NCI-H2171 (cell line): ENCODE measurements around the gene BICRA.
A peak's percentile ranks its signal among the peaks of the same experiment; 100 is the strongest.
"Not testable (repeated sequence)": the region's sequence is repeated elsewhere in the genome, so short reads cannot be mapped to it uniquely, and the experiment has no call there.

Experiments used
- DNase-seq: peaks from one replicate; lab custom pipeline; 2025; lab: John Stamatoyannopoulos, UW

BICRA gene

DNA sequence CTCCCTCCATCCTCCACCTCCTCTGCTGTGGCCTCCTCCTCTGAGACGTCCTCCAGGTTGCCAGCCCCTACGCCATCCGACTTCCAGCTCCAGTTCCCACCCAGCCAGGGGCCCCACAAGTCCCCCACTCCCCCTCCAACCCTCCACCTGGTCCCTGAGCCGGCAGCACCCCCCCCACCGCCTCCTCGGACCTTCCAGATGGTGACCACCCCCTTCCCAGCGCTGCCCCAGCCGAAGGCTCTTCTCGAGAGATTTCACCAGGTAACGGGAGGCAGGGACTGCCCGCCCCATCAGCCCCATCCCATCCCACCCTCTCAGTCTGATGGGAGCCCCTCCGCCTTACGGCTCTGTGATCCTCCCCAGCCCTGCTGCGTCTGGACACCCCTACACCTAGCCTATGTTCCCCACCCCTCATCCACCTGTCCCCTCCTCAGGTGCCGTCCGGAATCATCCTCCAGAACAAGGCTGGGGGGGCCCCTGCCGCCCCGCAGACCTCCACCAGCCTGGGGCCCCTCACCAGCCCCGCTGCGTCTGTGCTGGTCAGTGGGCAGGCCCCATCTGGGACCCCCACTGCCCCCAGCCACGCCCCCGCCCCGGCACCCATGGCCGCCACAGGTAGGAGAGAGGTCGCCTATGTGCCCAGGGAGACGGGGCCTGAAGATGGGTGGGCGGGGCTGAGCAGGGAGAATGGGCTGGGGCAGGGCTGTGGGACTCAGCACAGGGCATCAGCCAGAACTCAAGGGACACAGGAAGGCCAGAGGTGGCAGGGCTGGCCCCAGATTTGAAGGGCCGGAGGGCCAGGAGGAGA lies 85.7 kb downstream of the BICRA start:
- no peak for DNase-seq

DNA sequence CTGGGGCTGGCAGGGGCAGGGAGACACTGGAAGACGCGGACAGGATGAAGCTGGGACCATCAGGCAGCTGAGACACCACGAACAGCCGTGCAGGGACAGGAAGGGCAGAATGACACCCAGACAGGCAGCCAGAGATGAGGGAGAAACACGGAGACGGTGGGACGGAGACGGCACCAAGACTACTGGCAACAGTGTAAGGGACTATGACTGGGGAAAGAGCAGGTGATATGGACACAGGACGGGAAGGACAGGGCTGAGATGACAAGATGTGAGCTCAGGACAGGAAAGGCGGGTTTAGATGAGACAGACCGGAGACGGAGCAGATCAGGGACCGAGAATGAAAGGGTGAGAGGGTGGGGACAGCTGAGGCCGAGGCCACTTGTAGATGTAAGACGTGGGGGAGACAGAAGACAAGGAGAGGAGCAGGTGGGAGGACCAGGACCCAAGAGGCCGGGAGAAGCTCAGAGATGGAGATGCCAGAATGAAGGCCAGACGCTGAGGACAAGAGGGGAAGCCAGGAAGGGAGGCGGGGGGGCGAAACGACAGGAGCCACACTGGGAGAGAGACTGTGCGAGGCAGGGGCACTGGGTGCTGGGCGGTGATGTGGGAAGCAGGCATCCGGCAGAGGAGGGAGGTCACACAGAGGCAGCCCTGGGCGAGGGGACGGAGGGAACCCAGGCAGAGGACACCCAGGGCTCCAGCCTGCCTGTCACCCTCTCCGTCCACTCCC lies 86.8 kb downstream of the BICRA start:
- DNase-seq = no peak

DNA sequence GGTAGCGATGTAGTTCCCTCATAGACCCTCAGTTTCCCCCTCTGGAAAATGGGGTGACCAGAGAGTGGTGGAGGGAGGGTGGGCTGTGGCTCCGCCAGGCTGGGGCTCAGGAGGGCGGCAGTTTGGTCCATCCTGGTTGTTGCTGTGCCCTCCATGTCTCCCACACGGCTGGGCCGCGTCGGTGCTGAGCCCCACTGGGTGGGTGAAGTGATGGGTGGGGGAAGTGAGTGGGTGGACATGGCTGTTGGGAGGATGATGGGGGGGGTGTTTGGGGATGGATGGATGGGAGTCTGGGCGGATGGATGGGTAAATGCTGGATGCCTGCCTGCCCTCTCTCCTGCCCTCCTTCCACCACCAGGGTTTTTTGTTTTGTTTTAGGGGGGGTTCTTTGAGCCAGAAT lies 87.7 kb downstream of the BICRA start:
- DNase-seq = no peak

DNA sequence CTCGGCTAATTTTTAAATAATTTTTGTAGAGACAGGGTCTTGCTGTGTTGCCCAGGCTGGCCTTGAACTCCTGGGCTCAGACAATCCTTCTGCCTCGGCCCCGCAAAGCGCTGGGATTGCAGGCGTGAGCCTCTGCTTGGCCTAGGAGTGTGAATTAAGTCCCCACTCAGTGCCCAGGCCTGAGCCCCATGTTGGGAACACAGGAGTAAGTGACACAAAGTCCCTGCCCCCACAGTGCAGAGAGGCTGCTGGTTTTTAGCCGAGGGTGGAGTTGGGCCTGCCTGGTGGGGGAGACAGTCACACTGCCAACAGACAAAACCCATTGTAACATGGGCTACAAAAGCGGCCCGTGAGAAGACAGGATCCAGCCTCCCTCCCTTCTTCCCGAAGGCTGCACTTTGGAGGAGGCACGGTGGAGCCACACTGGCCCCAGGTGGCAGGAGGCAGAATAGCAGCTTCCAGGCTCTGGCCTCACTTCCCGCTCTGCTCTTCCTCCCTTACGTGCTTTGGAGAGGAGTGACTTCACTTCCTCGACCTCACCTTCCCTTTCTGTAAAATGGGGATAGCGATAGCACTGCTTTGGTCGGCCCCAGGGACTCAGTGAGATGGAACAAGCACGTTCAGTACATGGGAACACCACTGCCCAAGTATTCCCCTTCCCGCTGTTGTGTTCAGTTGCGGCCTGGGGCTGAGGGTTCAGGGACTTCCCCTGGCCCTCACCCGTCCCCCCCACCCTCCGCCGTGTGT lies 89.1 kb downstream of the BICRA start:
- peak; percentile 68 for DNase-seq

DNA sequence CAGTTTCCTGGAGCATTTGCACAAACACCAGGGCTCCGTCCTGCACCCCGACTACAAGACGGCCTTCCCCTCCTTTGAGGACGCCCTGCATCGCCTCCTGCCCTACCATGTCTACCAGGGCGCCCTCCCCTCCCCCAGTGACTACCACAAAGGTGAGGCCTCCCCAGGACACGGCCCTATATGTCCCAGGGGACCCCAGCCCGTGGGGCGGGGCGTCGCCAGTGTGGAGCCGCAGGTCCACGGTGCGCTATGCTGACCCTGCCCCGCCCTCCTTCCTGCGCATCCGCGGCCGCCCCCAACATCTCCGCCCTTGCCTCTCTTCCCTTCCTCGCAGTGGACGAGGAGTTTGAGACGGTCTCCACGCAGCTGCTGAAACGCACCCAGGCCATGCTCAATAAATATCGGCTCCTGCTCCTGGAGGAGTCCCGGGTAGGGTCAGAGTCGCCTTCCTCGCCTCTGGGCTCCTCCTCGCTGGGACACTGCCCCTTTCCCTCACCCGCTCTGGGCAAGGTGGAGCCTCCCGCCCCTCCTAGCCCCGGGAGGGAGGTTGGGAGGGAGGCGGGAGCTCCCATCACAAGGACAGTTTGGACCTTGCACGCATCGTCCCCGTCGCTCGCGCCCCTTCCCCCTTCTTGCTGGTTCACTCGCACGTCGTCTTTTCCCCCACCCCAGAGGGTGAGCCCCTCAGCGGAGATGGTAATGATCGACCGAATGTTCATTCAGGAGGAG lies 89.9 kb downstream of the BICRA start:
- no peak for DNase-seq

DNA sequence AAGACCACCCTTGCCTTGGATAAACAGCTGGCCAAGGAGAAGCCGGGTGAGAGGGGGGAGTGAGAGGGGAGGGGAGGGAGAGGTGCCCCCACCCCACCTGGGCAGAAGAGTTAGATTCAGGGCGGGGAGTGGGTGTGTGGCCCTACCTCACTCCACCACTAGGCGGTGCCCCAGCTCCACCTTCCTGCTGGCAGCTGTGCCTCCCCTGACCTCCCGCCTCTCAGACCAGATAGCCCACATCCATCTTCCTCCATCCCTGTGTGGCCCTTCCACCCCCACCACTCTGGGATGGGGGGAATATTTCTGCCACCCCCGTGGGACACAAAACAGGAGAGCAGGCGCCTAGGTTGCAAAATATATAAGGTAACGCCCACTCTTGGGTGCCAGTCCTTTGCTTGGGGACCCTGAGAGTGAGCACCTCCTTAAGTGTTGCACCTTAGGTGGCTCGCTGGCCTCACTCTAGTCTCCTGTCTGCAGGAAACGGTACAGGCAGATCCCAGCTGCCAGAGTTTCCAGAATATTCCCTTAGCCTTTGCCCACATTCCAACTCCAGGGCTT lies 90.5 kb downstream of the BICRA start:
- no peak for DNase-seq

DNA sequence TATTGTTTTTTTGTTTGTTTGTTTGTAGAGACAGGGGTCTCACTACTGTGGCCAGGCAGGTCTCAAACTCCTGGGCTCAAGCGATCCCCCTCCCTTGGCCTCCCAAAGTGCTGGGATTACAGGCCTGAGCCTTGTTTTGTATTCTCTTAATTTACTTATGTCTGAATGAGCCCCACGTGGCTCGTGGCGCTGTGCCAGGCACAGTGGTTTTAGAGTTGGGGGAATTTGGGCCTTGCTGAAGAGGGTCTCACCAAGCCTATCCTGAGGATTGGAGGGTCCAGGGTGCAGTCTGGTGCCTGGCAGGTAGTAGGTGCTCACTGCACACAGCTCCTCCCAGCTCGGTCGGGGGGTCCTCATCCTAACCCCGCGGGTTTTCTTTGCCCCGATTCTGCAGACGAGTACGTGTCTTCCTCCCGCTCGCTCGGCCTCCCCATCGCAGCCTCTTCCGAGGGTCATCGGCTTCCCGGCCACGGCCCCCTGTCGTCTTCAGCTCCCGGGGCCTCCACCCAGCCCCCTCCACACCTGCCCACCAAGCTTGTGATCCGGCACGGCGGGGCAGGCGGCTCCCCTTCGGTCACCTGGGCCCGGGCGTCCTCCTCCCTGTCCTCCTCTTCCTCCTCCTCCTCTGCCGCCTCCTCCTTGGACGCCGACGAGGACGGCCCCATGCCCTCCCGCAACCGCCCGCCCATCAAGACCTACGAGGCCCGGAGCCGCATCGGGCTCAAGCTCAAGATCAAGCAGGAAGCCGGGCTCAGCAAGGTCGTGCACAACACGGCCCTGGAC lies 92.2 kb downstream of the BICRA start:
- no peak for DNase-seq

DNA sequence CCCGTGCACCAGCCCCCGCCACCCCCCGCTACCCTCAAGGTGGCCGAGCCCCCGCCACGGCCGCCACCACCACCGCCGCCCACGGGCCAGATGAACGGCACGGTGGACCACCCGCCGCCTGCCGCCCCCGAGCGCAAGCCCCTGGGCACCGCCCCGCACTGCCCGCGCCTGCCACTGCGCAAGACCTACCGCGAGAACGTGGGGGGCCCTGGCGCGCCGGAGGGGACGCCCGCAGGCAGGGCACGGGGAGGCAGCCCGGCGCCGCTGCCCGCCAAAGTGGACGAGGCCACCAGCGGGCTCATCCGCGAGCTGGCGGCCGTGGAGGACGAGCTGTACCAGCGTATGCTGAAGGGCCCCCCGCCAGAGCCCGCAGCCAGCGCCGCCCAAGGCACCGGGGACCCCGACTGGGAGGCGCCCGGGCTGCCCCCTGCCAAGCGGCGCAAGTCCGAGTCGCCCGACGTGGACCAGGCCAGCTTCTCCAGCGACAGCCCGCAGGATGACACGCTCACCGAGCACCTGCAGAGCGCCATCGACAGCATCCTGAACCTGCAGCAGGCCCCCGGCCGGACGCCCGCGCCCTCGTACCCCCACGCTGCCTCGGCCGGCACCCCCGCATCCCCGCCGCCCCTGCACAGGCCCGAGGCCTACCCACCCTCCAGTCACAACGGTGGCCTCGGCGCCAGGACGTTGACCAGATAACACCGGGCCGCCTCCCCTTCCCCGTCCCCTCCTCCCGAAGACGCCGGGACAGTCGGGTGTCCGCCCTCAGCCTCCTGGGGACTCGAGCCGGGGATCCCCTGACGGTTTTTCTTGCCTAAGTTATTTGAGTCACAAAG lies 93.0 kb downstream of the BICRA start:
- no peak for DNase-seq

DNA sequence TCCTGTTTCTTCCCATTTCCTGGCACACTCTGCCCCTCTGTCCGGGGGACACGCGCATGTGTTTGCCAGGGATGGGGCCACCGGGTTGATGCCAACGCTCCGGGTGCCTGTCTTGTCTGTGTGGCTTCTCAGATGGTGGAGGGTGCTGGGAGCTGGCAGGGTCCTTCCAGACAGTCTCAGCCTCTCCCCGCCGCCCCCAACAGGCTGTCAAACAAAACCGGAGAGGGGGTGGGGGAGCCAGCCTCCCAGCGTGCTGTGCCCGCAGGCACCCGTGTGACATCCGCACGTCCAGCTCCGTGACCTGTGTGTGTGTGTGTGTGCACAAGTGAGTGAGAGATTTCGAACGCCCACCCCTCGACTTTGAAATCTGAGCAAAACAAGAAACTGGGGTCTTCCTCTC lies 93.7 kb downstream of the BICRA start:
- no peak for DNase-seq

DNA sequence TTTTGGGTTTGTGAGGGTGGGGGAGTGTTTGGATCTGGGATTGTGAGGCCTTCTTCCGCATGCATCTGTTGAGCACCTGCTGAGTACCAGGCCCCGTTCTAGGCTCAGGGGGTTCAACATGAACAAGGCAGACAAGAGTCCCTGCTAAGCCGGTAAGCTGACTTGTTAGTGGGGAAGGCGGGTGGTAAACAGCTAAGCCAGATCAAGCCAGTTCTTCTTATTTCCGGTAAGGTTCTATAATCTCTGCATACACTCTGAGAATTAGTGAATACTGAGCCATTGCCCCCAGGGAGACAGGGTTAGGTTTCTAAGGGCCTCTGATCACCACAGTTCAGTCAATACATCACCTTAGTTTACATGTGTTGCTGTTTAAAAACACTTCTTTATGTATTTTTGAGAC lies 94.4 kb downstream of the BICRA start:
- no peak for DNase-seq

DNA sequence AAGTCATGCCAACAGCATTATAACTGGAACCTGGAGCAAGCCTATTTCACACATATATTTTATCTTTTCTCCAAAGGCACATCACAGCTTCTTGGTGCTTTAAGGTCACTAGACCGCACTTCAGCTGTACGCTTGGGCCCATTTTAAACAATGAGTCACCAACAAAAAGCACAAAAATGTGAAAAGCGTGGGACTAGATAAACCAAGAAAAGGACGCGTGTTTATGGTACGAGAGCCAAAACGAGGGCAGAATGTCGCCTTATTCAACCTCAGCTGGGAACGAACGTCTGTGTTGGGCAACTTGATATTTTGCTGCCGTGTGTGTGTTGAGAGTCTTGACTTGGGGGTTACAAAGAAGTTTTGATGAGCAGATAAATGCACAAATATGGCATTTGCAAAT lies 95.1 kb downstream of the BICRA start:
- no peak for DNase-seq

DNA sequence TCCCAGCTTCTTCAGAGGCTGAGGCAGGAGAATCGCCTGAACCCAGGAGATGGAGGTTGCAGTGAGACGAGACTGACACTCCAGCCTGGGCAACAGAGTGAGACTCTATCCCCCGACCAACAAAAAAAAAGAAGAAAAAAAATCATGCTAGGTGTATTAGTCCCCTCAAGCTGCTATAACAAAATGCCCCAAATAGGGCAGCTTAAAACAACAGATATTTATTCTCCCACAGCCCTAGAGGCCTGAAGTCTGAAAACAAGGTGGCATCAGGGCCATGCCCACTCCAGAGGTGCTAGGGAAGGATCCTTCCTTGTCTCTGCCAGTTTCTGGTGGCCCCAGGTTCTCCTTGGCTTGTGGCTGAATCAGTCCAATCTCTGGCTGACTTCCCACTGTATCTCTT lies 95.7 kb downstream of the BICRA start:
- DNase-seq = no peak

DNA sequence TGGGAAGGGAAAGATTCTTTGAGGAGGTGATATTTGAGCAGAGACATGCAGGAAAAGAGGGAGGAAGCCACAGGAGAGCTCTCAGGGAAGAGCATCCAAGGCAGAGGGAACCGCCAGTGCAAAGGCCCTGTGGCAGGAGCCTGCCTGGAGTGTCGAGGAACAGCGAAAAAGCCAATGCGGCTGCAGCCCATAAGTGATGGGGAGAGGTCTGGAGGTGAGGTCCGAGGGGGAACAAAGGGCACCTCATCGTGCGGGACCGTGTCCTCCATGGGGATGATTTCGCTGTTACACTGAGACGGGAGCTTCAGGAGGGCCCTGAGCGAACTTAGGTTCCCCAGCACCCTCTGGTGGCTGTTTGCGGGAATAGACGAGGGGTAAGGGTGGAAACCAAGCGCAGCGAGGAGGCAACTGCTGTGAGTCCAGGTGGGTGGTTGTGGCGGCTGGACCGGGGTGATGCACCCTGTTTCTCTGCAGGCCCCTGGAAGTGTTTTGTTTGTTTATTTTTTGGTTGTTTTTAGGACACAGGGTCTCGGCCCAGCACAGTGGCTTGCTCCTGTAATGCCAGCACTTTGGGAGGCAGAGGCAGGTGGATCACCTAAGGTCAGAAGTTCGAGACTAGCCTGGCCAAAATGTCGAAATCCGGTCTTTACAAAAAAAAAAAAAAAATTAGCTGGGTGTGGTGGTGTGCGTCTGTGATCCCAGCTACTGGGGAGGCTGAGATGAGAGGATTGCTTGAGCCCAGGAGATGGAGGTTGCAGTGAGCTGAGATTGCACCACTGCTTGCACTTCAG lies 98.4 kb downstream of the BICRA start:
- DNase-seq = peak; percentile 44

DNA sequence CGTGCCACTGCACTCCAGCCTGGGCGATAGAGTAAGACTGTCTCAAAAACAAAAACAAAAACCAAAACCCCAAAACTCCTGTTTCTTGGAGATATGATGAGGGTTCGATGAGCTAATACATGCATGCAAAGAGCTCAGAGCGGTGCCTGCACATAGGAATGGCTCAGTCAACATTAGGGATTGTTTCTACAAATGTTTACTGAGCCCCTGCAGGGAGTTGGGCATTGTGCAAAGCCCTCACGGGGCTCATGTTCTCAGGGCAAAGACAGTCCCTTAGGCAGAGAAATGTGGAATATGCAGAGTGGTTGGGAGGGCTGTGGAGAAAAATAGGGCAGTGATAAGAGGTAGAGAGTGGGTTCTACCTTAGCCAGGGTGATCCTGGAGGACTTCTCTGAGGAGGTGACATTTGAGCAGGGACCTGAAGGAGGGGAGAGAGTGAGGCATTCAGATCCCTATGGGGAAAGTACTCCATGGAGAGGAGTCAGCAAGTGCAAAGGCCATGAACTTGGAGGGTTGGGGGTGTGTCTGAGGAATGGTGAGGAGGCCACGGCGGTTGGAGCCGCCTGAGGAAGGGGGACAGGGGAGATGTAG lies 102.8 kb downstream of the BICRA start:
- DNase-seq = no peak

DNA sequence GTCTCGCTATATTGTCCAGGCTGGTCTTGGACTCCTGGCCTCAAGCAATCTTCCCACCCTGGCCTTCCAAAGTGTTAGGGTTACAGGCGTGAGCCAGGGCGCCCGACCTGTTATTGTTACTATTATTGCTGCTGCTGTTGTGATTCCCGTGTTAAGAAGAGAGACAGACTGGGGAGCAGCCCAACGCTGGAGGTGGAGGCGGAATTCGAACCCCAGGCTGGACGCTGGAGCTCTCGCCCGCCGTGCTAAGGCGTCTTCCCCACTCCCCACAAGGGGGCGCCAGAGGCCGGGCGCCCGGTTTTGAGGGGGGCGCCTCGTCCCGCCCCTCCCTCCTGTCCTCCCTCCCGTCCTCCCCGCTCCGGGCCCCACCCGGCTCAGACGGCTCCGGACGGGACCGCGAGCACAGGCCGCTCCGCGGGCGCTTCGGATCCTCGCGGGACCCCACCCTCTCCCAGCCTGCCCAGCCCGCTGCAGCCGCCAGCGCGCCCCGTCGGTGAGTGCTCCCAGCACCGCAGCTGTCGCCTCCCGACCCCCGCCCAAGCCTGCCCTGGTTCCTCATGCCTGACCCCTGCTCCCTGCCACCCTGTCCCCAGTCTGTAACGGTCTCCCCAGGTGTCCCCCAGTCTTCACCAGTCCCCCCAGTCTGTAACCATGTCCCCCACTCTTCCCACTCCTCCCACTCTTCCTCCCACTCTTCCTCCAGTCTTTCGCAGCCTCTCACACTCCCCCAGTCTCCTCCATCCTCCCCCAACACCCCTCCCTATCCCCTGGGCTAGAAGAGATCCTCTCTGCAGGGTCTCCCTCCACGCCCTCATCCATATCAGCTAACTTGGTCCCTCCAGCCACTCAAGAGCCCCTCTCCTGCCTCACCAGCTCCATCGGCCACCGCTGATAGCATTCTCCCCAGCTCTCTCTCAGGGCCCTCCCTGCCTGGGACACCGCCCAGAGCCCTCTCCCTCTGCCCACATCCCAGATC lies 104.4 kb downstream of the BICRA start, which contains the start of gene EHD2:
Gene EHD2, plus strand, starts transcription at position 377 of the 976 bp plus-strand sequence. CDS start 3,191 bp downstream, outside the sequence.
- DNase-seq = no peak

DNA sequence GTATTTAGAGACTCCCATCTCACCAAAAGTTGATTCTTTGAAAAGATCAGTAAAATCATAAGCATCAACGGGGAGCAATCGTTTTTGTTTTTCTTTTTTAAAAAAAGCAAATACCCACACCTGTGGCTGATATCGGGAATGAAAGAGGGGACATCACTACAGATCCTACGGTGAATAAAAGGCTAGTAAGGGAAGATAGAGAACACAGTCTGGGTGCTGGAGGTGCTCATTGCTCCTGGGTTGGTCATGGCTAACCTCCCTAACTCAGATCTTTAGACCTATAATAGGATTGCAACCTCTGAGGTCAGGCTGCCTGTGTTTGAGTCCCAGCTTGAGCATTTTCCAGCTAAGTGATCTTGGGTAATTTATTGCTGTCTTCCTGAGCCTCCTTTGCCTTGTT lies 105.4 kb downstream of the BICRA start:
- no peak for DNase-seq

DNA sequence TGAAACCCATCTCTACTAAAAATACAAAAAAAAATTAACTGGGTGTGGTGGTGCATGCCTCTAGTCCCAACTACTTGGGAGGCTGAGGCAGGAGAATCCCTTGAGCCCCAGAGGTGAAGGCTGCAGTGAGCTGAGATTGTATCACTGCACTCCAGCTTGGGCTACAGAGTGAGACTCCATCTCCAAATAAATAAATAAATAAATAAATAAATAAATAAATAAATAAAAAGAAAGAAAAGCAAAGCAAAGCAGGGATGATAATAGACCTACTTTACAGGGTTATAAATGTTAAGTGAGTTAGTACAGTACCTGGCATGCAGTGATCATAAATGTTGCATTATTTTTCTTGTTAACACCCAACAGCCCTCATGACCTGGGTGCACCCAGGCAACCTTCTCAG lies 105.9 kb downstream of the BICRA start:
- not testable (repeated sequence) for DNase-seq
